HCT116 (cell line): Measurements from ENCODE around the gene SLC25A13. TPM values are rescaled to one million over a fixed set of nuclear protein-coding genes. Genes with fewer than 3 reads are reported as not detected.

Experiments
- ATAC-seq: fragments of 200-7000 bp; cut with Tn5 transposase; 2 replicates; pipeline ENCODE4 v1.9.1; 2020; ENCODE audit warnings: mild to moderate bottlenecking, moderate library complexity
- BruUV-seq: library from RNA; stranded (reverse); fragments of 400-500 nt; replicated peaks from 2 replicates; lab custom pipeline; 2021; lab: Mats Ljungman, UMichigan
- CTCF ChIA-PET: fragments of 300-600 bp; sonication (Branson Sonifier 250); formaldehyde crosslinking; loops from one replicate; lab custom pipeline; 2021; ENCODE audit warnings: antibody characterized with exemption; lab: Charles Lee
- POLR2A ChIA-PET: fragments of 300-600, 350-600 bp; sonication (Branson Sonifier 250); formaldehyde crosslinking; loops from one replicate; lab custom pipeline; 2021; ENCODE audit warnings: antibody characterized with exemption; lab: Charles Lee
- RAD21 ChIA-PET, 2 experiments: fragments of 300-600 bp; sonication (Branson Sonifier 250); formaldehyde crosslinking; loops; one replicate each; lab custom pipeline; 2023; ENCODE audit warnings: low total read pairs in 2 of 2; ENCODE audit not compliant: uncharacterized antibody in 2 of 2, unreplicated experiment in 2 of 2, low non-redundant PET in 1 of 2; lab: Charles Lee
- DNase-seq: peaks from one replicate; pipeline ENCODE4 v3.0.0-alpha.2; 2010; ENCODE audit warnings: low read depth, low spot score
- H2AFZ ChIP-seq: fragments of 200-600 bp; shearing (Covaris generic), sonication (generic); 2 replicates; pipeline ENCODE4 v1.6.1; 2017; ENCODE audit warnings: low read depth, mixed run types, mixed read lengths, antibody characterized with exemption, low read length; ENCODE audit not compliant: poor library complexity, severe bottlenecking
- H3K27ac ChIP-seq: 2 replicates; pipeline ENCODE4 v1.5.1; 2012; ENCODE audit warnings: low read depth, low read length
- H3K27me3 ChIP-seq: fragments of 200-600 bp; sonication (generic); 2 replicates; pipeline ENCODE4 v1.6.1; 2016; ENCODE audit warnings: mixed run types, low read length, mixed read lengths; ENCODE audit not compliant: insufficient read depth
- H3K36me3 ChIP-seq, 2 experiments: fragments of 200-500 bp in 1 of 2; fragments of 200-600 bp in 1 of 2; sonication (Bioruptor generic) in 1 of 2; sonication (generic) in 1 of 2; 2 replicates each; pipeline versions ENCODE4 v1.5.1 to v1.6.1; 2014 to 2016; ENCODE audit warnings: low read length in 2 of 2, inconsistent platforms in 1 of 2, mixed read lengths in 1 of 2, mixed run types in 1 of 2; ENCODE audit not compliant: insufficient read depth in 2 of 2, control insufficient read depth in 1 of 2
- H3K4me1 ChIP-seq, 2 experiments: fragments of 200-600 bp in 1 of 2; sonication (generic) in 1 of 2; 2 replicates each; pipeline versions ENCODE4 v1.5.1 to v1.6.1; 2012 to 2017; ENCODE audit warnings: low read length in 2 of 2, inconsistent platforms in 1 of 2, mild to moderate bottlenecking in 1 of 2, mixed read lengths in 1 of 2, mixed run types in 1 of 2, moderate library complexity in 1 of 2; ENCODE audit not compliant: insufficient read depth in 2 of 2, control insufficient read depth in 1 of 2
- H3K4me2 ChIP-seq: fragments of 200-600 bp; sonication (generic); 2 replicates; pipeline ENCODE4 v1.6.1; 2017; ENCODE audit warnings: mixed run types, low read length, mixed read lengths
- H3K4me3 ChIP-seq, 2 experiments: fragments of 200-600 bp in 1 of 2; sonication (generic) in 1 of 2; replicated peaks in 1 of 2; 2 replicates each; pipeline ENCODE4 v1.5.1; 2011 to 2016; ENCODE audit warnings: low read length in 2 of 2, control low read depth in 1 of 2, low read depth in 1 of 2, mild to moderate bottlenecking in 1 of 2, mixed read lengths in 1 of 2, mixed run types in 1 of 2
- H3K79me2 ChIP-seq: fragments of 200-600 bp; sonication (generic); 2 replicates; pipeline ENCODE4 v1.6.1; 2017; ENCODE audit warnings: mild to moderate bottlenecking, mixed run types, low read length, moderate library complexity, mixed read lengths; ENCODE audit not compliant: insufficient read depth
- H3K9ac ChIP-seq: fragments of 200-600 bp; sonication (generic); 2 replicates; pipeline ENCODE4 v1.6.1; 2016; ENCODE audit warnings: low read length, mixed read lengths
- H3K9me2 ChIP-seq: fragments of 200-600 bp; sonication (generic), shearing (Covaris generic); 2 replicates; pipeline ENCODE4 v1.6.1; 2017; ENCODE audit warnings: mixed run types, mild to moderate bottlenecking, moderate library complexity; ENCODE audit not compliant: insufficient read depth
- H3K9me3 ChIP-seq, 2 experiments: fragments of 200-500 bp in 1 of 2; fragments of 200-600 bp in 1 of 2; sonication (Bioruptor generic) in 1 of 2; sonication (generic) in 1 of 2; 2 replicates each; pipeline ENCODE4 v1.6.1; 2014 to 2017; ENCODE audit warnings: low read length in 2 of 2, mixed read lengths in 2 of 2, inconsistent platforms in 1 of 2, low read depth in 1 of 2, mild to moderate bottlenecking in 1 of 2, mixed run types in 1 of 2, moderate library complexity in 1 of 2; ENCODE audit not compliant: control insufficient read depth in 1 of 2, insufficient read depth in 1 of 2
- H4K20me1 ChIP-seq: fragments of 200-600 bp; sonication (generic), shearing (Covaris generic); 2 replicates; pipeline ENCODE4 v1.6.1; 2017; ENCODE audit warnings: mixed run types, mild to moderate bottlenecking, moderate library complexity; ENCODE audit not compliant: insufficient read depth
- ATF3 ChIP-seq: IDR thresholded peaks from 2 replicates; pipeline ENCODE4 v1.6.1; 2012
- CTCF ChIP-seq, 3 experiments: fragments of 200-600 bp in 1 of 3; sonication (generic) in 1 of 3; IDR thresholded peaks in 2 of 3; conservative IDR thresholded peaks in 1 of 3; 2 replicates each; pipeline ENCODE4 v1.5.1; 2012 to 2017; ENCODE audit warnings: low read depth in 2 of 3, low read length in 2 of 3, antibody characterized with exemption in 1 of 3, borderline replicate concordance in 1 of 3, control low read depth in 1 of 3, mild to moderate bottlenecking in 1 of 3, mixed read lengths in 1 of 3, mixed run types in 1 of 3, moderate library complexity in 1 of 3; ENCODE audit not compliant: insufficient read depth in 1 of 3
- POLR2AphosphoS5 ChIP-seq: IDR thresholded peaks from 2 replicates; pipeline ENCODE4 v1.6.1; 2011; ENCODE audit warnings: mild to moderate bottlenecking, low read depth, low read length, moderate library complexity
- REST ChIP-seq: IDR thresholded peaks from 2 replicates; pipeline ENCODE4 v1.6.1; 2012; ENCODE audit warnings: low read depth
- SP1 ChIP-seq: IDR thresholded peaks from 2 replicates; pipeline ENCODE4 v1.6.1; 2012; ENCODE audit warnings: low read depth
- ZBTB33 ChIP-seq: IDR thresholded peaks from 2 replicates; pipeline ENCODE4 v1.6.1; 2011; ENCODE audit warnings: mild to moderate bottlenecking, low read length, moderate library complexity; ENCODE audit not compliant: insufficient replicate concordance; ENCODE audit errors: extremely low read depth
- ZNF274 ChIP-seq: fragments of 200-500 bp; sonication (Bioruptor generic); IDR thresholded peaks from 2 replicates; pipeline ENCODE4 v1.6.1; 2014; ENCODE audit warnings: mild to moderate bottlenecking, low read depth, low read length, inconsistent platforms
- intact Hi-C: fragments of 100-400 bp; cut with micrococcal nuclease; formaldehyde crosslinking; loops from 2 replicates; pipeline ENCODE4 v1.10.0; 2022
- total RNA-seq: library from RNA; stranded (reverse); gene quantifications from one replicate; pipeline ENCODE4 v1.2.1, GENCODE V29; 2021; ENCODE audit not compliant: unreplicated experiment

SLC25A13 gene
- total RNA-seq, 1 experiment from 2014 or later, result 19.3 TPM

- Histone ChIP-seq H3K9ac (no peak overlapping the region), H3K9me3 (no peaks in the 10 kb centered on the region), H3K4me3 (no peak overlapping the region), H3K27ac (no peak overlapping the region), H3K79me2 (no peaks in the 10 kb centered on the region), H3K9me2 (no peaks in the 10 kb centered on the region), H3K36me3 (no peaks in the 10 kb centered on the region), H4K20me1 (no peaks in the 10 kb centered on the region), H2AFZ (no peak overlapping the region), H3K4me1 (no peaks in the 10 kb centered on the region), H3K4me2 (no peak overlapping the region), H3K27me3 (no peaks in the 10 kb centered on the region)
- no peak for ATAC-seq
- CTCF ChIA-PET, result no interaction called here
- RAD21 ChIA-PET, result no interaction called here
- intact Hi-C loops, result no loop called here
- BruUV-seq, result no TSS peak
- POLR2A ChIA-PET, result no interaction called here
- TF ChIP-seq ATF3, result no peak
- TF ChIP-seq ZNF274, result no peak
- TF ChIP-seq REST, result no peak
- DNase-seq, result no peak
Observed at GRCh38 chr7:96361116-96361857, 39.4 kb upstream of the SLC25A13 start.

GRCh38 chr7:96359876-96360275 is 38.0 kb upstream of the SLC25A13 start:
- DNase-seq, result no peak
- Histone ChIP-seq H3K9me2 (no peaks in the 10 kb centered on the region), H3K79me2 (no peaks in the 10 kb centered on the region), H3K27ac (no peak overlapping the region), H3K4me1 (no peaks in the 10 kb centered on the region), H3K4me3 (no peak overlapping the region), H4K20me1 (no peaks in the 10 kb centered on the region), H3K36me3 (no peaks in the 10 kb centered on the region), H3K9me3 (no peaks in the 10 kb centered on the region), H3K27me3 (no peaks in the 10 kb centered on the region), H3K4me2 (no peak overlapping the region), H3K9ac (no peak overlapping the region), H2AFZ (no peak overlapping the region)
- no TSS peak for BruUV-seq
- intact Hi-C loops, result no loop called here
- ChIA-PET POLR2A (no interaction called here), RAD21 (no interaction called here), CTCF (no interaction called here)
- no peak for ATAC-seq
- TF ChIP-seq ZBTB33 (no peak), CTCF (IDR thresholded peaks at IDR 0.05 in 2 of 3, conservative IDR thresholded peaks at IDR 0.05 in 1 of 3; ENCODE audit: borderline replicate concordance in 1 of 3, insufficient read depth in 1 of 3, low read depth in 2 of 3, low read length in 2 of 3) (no peak), SP1 (no peak), ZNF274 (no peak), POLR2AphosphoS5 (no peak)
